NOMO-1 treated with DMSO at 0.1 percent for 48 hours (cell line): ENCODE results near the gene ABL2.
"Not testable (repeated sequence)": the region's sequence is repeated elsewhere in the genome, so short reads cannot be mapped to it uniquely, and the experiment has no call there.

Experiments used
- DNase-seq: peaks from one replicate; lab custom pipeline; 2025; ENCODE audit not compliant: unreplicated experiment; lab: John Stamatoyannopoulos, UW

Gene ABL2

GRCh38 chr1:179141592-179142251, 87.8 kb downstream of the ABL2 start:
- DNase-seq: no peak

DNA sequence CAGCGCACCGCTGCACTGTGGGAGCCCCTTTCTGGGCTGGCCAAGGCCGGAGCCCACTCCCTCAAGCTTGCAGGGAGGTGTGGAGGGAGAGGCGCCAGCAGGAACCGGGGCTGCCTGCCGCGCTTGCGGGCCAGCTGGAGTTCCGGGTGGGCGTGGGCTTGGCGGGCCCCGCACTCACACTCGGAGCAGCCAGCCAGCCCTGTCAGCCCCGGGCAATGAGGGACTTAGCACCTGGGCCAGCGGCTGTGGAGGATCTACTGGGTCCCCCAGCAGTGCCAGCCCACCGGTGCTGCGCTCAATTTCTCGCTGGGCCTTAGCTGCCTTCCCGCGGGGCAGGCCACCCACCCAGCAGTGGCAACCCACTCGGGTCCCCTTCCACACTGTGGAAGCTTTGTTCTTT, 90.7 kb downstream of the ABL2 start:
- not testable (repeated sequence) for DNase-seq

DNA sequence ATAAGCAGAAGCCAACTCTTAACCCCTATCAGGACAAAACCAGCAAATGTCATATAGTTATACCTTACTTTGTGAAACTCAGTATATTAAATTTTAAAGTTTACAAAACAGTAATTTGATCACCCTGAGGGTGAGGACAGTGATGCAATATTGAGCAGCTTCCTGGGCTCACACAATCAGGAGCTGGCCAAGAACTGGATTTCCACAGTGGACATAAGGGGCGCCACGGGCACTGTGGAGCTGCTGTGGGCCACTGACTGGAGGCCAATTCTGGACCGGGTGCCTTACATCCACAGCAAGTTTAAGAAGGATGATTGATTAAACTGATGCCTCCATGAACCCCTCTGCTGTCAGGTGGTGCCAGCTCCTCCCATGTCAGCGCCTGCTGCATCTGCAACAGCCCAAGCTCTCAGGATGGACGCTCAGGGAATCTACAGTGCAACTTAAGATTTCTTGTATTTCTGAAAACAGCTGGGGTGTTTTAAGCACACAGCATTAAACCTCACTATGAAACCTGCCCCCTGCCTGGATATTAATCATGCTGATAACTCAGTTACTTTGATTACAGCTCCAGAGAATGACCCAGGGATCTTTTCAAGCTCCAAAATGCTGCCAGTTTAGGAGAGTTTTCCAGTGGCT, 91.7 kb downstream of the ABL2 start:
- DNase-seq: no peak

DNA sequence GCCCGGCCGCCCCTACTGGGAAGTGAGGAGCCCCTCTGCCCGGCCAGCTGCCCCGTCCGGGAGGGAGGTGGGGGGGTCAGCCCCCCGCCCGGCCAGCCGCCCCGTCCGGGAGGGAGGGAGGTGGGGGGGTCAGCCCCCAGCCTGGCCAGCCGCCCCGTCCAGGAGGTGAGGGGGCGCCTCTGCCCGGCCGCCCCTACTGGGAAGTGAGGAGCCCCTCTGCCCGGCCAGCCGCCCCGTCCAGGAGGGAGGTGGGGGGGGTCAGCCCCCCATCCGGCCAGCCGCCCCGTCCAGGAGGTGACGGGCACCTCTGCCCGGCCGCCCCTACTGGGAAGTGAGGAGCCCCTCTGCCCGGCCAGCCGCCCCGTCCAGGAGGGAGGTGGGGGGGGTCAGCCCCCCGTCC, 93.8 kb downstream of the ABL2 start:
- DNase-seq: not testable (repeated sequence)

DNA sequence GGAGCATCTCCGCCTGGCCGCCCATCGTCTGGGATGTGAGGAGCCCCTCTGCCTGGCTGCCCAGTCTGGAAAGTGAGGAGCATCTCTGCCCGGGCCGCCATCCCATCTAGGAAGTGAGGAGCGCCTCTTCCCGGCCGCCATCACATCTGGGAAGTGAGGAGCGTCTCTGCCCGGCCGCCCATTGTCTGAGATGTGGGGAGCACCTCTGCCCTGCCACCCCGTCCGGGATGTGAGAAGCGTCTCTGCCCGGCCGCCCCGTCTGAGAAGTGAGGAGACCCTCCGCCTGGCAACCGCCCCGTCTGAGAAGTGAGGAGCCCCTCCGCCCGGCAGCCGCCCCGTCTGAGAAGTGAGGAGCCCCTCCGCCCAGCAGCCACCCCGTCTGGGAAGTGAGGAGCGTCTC, 94.3 kb downstream of the ABL2 start:
- not testable (repeated sequence) for DNase-seq

GRCh38 chr1:179129702-179130473, 99.6 kb downstream of the ABL2 start:
- DNase-seq: peak; percentile 88

DNA sequence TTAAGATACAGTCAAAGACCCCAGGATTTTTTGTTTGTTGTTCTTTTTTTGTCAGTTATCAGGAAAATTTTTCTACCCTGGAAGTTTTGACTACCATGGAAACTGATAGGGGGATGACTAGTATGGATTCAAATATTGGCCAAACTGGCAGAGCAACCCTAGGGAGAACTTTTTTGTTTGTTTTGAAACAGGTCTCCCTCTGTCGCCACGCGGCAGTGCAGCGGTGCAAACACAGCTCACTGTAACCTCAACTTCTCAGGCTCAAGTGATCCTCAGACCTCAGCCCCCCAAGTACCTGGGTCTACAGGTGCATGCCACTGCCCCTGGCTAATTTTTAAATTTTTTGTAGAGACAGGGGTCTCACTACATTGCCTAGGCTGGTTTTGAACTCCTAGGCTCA, 101.0 kb downstream of the ABL2 start:
- DNase-seq: no peak

GRCh38 chr1:179127163-179127895, 102.1 kb downstream of the ABL2 start:
- DNase-seq: no peak

- DNase-seq: no peak
These were observed 103.0 kb downstream of the ABL2 start for GRCh38 chr1:179126338-179127060.

GRCh38 chr1:179124873-179125272, 104.6 kb downstream of the ABL2 start:
- DNase-seq: no peak

DNA sequence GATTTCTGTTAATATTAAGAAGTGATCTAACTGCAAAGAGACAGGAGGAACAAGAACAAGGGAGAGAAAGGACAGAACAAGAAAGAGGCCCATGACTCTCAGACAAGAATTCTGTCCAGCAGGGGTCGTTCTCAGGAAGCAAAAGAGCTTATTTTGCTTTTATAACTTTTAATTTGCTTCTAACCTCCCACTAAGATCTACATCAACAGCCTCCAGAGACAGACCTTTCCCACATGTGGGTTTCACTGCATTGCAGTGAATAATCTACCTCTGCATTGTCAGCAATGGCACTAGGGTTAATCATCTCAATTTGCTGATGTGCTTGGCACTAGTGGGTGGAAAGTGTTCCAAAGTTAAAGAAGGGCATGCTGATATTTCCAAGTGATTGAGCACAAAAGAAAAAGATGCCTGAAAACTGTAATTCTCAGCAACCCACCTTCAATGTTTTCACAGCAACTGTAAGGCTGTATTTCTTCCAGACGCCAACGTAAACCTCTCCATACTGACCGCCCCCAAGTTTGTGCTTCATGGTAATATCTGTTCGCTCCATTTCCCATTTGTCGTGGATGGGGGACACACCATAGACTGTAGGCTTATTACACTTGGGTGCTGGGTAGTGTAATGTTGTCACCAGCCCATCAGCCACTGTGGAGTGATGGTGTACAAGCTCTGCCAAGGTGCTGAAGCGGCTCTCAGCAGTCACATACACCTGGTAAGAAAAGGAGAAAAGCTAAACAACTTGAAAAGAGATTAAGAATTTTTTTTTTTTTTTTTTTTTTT, 108.1 kb downstream of the ABL2 start:
- peak; percentile 44 for DNase-seq

DNA sequence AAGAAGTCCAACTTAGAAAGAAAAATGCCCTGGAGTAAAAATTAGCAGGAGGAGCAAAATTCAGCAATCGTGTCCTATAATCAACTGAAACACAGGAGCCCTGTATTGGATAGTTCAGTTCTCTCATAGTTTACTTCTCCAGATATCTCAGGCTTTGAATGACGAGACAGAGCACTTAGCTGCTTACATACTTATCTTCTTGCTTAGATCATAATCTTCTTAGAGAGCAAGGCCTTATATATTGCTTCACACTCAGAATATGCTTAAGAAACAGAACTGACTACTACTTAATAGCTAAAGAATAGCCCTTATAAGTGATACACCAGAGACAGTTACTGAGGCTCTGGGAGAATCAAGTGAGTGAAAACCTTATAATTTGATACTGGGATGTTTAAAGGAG, 108.7 kb downstream of the ABL2 start:
- DNase-seq: no peak

- DNase-seq: no peak
These were observed 110.0 kb downstream of the ABL2 start for GRCh38 chr1:179119513-179119912.

DNA sequence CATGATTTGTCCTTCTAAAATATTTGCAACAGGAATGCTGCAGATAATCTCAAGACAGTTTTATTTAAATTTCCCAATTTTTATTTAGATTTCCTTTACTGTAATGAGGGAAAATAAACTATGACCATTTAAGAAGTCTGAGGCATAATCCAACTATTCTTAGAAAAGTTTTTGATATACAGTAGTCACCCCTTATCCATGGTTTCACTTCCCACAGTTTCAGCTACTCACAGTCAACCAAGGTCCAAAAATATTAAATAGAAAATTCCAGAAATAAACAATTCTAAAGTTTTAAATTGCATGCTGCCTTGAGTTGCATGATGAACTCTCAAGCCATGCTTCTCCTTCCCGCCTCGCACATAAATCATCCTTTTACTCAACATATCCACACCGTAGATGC, 114.3 kb downstream of the ABL2 start:
- no peak for DNase-seq

DNA sequence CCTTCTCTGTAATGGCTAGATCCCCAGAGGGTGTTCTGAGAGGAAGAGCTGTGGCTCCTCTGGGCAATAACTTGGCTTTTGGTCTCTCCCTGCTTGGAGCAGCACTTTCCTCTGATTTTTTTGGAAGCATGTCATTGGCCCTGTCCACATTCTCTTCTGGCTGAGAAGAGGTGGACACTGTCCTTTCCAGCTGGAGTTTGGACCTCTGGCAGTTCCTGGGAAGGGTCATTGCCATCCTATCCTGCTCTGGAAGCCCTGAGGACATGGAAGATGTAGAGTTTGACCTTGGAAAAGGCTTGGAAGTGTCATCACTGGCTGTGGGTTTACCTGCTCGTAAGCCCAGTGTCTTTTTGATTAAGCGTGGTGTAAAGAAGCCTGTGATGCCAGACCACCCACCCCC, 120.8 kb downstream of the ABL2 start:
- DNase-seq: no peak

DNA sequence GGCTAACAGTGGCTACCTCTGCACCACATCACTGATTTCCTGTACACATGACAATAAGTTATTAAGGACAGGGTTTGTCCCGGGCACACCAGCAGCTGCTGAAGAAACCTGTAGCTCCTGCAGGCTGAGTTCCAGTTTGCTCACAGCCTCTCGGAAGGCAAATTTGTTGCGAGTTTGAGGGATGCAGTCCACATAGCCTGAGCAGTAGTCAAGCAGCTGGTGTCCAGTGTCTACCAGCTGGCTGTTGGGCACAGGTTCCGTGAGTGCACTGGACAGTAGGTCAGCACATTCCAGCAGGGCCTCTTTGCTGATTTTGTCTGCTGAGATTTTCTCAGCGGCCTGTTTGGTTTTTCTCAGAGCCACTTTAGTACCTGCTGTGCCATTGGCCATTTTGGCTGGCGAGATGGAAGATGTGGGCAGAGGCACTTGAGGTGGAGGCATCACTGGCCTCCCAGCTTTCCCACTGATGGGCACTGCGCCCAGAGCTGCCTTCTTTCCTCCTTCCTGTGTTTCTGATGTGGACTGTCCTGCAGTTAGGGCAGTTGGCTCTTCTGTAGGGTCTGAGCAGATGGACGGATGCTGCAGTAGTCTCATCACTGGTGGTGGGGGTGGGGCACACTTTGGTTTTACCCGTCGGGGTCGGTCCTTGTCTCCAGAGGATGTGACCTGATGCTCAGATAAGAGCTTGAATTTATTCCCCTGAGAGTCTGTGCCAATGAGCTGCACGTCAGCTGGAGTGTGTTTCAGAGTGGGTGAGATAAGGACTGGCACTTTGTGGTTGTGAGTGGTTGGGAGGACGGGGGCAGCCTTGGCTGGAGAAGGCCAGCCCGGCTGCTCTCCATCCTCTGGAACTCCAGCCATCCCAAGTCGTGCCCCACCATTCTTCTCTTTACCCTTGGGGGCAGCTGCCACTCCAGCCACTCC, 121.5 kb downstream of the ABL2 start:
- no peak for DNase-seq

DNA sequence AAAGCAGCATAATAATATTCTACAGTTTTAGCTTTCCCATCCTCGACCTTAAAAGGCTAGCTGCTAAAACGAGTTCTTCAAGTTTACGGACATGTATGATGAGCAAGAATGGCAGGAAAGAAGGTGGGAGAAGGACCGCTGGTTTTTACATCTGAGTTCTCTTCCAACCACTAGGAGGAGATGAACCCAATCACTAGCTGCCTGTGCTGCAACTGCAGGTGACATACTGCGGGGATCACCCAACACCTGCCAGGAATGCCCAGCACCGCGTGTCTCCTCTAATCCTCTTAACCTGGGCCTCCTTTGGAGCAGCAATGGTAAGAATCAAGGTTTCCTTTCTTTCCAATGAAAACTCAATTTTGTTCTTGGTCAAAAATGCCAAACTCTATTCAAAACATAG, 124.1 kb downstream of the ABL2 start:
- no peak for DNase-seq

- no peak for DNase-seq
These were observed 124.7 kb downstream of the ABL2 start for GRCh38 chr1:179104611-179105250.

DNA sequence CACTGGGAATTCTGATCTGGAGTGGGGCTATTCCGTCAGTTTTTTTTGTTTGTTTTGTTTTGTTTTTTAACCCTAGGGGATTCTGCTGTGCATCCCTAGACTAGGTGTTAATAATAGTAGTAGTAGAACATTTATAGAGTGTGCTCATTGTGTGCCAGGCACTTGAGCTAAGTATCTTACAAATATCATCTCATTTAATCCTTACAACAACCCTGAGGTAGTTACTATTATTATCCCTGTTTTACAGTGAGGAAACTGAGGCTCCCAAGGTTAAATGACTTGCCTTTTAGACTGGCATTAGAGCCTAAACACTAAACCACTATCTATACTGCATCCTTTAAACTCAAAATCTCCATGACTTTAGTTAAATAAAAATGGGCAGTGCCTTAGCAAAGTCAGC, 125.5 kb downstream of the ABL2 start:
- no peak for DNase-seq
